Stimulated activated CD8-positive, alpha-beta memory T cell treated with anti-CD3 and anti-CD28 coated beads, Interleukin-12 subunit alpha, Interleukin-12 subunit beta, amount 100 ng/mL, for 24 hours (primary cell): Measurements from ENCODE around the gene NPIPB9.
A peak's percentile ranks its signal among the peaks of the same experiment; 100 is the strongest.
"Not testable (repeated sequence)": the region's sequence is repeated elsewhere in the genome, so short reads cannot be mapped to it uniquely, and the experiment has no call there.

Experiments
- DNase-seq: peaks from one replicate; pipeline ENCODE4 v3.0.0-alpha.2; 2020; ENCODE audit errors: extremely low read depth

The NPIPB9 gene

GRCh38 chr16:28751487-28751886 lies at the start of gene NPIPB9:
TSS of gene NPIPB9 (plus strand) at chr16:28751787.
- DNase-seq, result not testable (repeated sequence)

DNA sequence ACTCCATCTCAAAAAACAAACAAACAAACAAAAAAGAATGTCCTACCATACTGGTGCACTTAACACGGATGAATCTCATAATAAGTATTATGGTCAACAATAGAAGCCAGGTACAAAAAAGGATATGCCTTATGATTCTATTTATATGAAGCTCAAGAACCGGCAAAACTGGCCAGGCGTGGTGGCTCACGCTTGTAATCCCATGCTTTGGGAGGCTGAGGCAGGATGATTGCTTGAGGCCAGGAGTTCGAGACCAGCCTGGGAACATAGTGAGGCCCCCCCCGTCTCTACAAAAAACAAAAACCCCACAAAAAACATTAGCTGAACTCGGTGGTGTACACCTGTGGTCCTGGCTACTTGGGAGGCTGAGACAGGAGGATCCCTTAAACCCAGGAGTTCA lies 47.3 kb upstream of the NPIPB9 start:
- DNase-seq, result not testable (repeated sequence)

DNA sequence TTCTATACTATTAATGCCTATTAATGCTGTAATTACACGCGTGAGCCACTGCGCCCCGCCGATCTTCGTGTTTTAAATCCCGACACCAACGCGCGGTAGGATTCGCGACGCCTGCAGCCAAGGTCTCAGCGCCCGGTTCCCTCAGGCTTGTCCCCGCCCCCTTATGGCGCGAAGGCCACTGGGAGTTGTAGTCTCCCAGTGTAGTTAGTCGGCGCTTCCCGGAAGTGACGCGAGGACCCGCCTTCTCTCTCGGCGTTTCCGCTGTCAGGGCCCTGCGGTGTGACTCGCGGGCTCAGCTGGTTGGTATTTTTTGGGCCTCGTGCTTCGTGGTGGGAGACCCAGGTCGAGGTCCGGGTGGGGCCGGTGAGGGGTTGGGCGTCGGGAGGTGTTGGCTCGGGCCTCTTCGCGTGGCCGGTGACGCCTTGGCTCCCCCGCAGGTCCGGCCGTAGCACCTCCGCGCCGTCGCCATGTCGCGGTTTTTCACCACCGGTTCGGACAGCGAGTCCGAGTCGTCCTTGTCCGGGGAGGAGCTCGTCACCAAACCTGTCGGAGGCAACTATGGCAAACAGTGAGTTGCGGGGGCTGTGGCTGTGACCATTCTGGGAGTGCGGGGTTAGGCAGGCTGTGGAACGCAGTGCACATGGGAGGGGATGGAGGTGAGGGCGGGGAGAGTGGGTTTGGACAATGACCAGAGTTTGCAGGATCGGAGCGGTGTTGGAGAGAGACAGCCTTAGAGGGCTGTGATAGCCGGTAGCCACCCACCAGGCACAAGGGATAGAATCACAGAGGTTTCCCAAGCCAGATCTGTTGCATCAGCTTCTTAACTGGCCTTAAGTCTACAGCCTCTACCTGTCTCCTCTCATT lies 40.1 kb upstream of the NPIPB9 start, which contains the start of gene EIF3C:
EIF3C (plus strand) TSS at position 245 of the 864 bp plus-strand sequence; CDS start at position 468, 223 bp downstream.
- not testable (repeated sequence) for DNase-seq

GRCh38 chr16:28722852-28723650 lies 28.5 kb upstream of the NPIPB9 start:
- DNase-seq, result not testable (repeated sequence)

GRCh38 chr16:28731253-28731652 lies 20.3 kb upstream of the NPIPB9 start:
- not testable (repeated sequence) for DNase-seq

- DNase-seq, result not testable (repeated sequence)
Observed at GRCh38 chr16:28732455-28733124, 19.0 kb upstream of the NPIPB9 start.

DNA sequence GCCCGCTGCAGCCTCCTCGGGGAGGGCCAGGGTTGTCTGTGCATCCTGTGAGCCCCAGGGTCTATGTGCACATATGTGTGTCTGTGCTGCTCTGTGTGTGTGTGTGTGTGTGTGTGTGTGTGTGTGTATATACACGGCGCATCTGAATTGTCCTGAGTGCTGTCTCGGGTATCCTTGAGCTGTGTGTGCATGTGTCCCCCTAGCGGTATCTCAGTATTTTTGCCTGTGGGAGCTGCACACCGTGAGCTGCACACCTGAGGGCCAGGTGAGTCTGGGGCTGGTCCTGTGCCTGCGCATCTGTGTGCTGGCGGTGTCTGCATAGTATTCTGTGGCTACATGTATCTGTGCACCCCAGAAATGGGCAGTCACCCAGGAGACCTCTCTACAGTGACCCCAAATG lies 11.8 kb upstream of the NPIPB9 start:
- DNase-seq, result not testable (repeated sequence)

- not testable (repeated sequence) for DNase-seq
Observed at GRCh38 chr16:28740631-28741030, 11.0 kb upstream of the NPIPB9 start.

DNA sequence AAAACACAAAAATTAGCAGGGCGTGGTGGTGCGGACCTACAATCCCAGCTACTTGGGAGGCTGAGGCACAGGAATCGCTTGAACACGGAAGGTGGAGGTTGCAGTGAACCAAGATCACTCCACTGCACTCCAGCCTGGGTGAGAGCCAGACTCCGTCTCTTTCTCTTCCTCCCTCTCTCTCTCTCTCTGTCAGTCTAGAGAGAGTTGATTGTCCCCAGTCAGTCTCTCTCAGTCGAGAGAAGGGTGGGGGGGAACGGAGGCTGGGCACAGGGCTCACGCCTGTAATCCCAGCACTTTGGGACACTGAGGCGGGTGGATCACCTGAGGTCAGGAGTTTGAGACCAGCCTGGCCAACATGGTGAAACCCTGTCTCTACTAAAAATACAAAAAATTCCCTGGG lies 10.3 kb upstream of the NPIPB9 start:
- DNase-seq, result not testable (repeated sequence)

- not testable (repeated sequence) for DNase-seq
Observed at GRCh38 chr16:28746618-28747350, 4.8 kb upstream of the NPIPB9 start.

- not testable (repeated sequence) for DNase-seq
Observed at GRCh38 chr16:28749997-28750465, 1.6 kb upstream of the NPIPB9 start.

GRCh38 chr16:28750469-28751067 lies 1.0 kb upstream of the NPIPB9 start:
- not testable (repeated sequence) for DNase-seq

- not testable (repeated sequence) for DNase-seq
Observed at GRCh38 chr16:28781697-28782096, 30.1 kb downstream of the NPIPB9 start.

GRCh38 chr16:28782357-28782756 lies 30.8 kb downstream of the NPIPB9 start:
- DNase-seq, result not testable (repeated sequence)

- DNase-seq, result peak; percentile 14
Observed at GRCh38 chr16:28802235-28803019, 50.8 kb downstream of the NPIPB9 start.

GRCh38 chr16:28807445-28808120 lies 56.0 kb downstream of the NPIPB9 start:
- DNase-seq, result not testable (repeated sequence)

- no peak for DNase-seq
Observed at GRCh38 chr16:28820016-28820415, 68.4 kb downstream of the NPIPB9 start.

DNA sequence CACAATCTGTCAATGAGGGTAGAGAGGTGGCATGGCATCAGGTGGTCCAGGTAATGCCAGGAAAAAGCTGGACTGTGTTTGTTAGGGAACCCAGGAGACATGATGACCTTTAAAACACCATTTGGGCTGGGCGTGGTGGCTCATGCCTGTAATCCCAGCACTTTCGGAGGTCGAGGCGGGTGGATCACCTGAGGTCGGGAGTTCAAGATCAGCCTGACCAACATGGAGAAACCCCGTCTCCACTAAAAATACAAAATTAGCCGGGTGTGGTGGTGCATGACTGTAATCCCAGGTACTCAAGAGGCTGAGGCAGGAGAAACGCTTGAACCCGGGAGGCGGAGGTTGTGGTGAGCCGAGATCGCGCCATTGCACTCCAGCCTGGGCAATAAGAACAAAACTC lies 69.0 kb downstream of the NPIPB9 start:
- not testable (repeated sequence) for DNase-seq

- DNase-seq, result no peak
Observed at GRCh38 chr16:28821874-28822519, 70.4 kb downstream of the NPIPB9 start.
